Progenitor cell of endocrine pancreas (in vitro differentiated cells): ENCODE measurements around the gene ASB18. TPM values are rescaled to one million over a fixed set of nuclear protein-coding genes. Genes with fewer than 3 reads are reported as not detected.

Experiments used
- DNase-seq: peaks from one replicate; pipeline ENCODE4 v3.0.0; 2021; ENCODE audit warnings: low spot score; ENCODE audit not compliant: unreplicated experiment
- H3K27ac Mint-ChIP-seq: 2 replicates; pipeline ENCODE4 v1.8.0; 2021; ENCODE audit warnings: mild to moderate bottlenecking, moderate library complexity, mixed read lengths
- H3K27me3 Mint-ChIP-seq: 2 replicates; pipeline ENCODE4 v1.8.0; 2021; ENCODE audit warnings: mixed read lengths
- H3K36me3 Mint-ChIP-seq: 2 replicates; pipeline ENCODE4 v1.8.0; 2022; ENCODE audit warnings: mixed read lengths; ENCODE audit not compliant: insufficient read depth
- H3K4me1 Mint-ChIP-seq: 2 replicates; pipeline ENCODE4 v1.8.0; 2021; ENCODE audit warnings: low read depth, mixed read lengths
- H3K4me3 Mint-ChIP-seq: 2 replicates; pipeline ENCODE4 v1.8.0; 2021; ENCODE audit warnings: low read depth, mild to moderate bottlenecking, moderate library complexity, mixed read lengths
- H3K9me3 Mint-ChIP-seq: 2 replicates; pipeline ENCODE4 v1.8.0; 2021; ENCODE audit warnings: low read depth, mixed read lengths
- total RNA-seq: library from RNA; stranded (reverse); gene quantifications from 2 replicates; pipeline ENCODE4 v1.2.1, GENCODE V29; 2021
- TF ChIP-seq, protein P1 (sequence below): fragments of 200-600 bp; sonication (generic); IDR thresholded peaks from one replicate; pipeline ENCODE4 v1.5.0; 2021; ENCODE audit warnings: antibody characterized with exemption, mild to moderate bottlenecking; ENCODE audit not compliant: unreplicated experiment

The ASB18 gene
- total RNA-seq, 1 donor from 2014 or later: not detected

DNA sequence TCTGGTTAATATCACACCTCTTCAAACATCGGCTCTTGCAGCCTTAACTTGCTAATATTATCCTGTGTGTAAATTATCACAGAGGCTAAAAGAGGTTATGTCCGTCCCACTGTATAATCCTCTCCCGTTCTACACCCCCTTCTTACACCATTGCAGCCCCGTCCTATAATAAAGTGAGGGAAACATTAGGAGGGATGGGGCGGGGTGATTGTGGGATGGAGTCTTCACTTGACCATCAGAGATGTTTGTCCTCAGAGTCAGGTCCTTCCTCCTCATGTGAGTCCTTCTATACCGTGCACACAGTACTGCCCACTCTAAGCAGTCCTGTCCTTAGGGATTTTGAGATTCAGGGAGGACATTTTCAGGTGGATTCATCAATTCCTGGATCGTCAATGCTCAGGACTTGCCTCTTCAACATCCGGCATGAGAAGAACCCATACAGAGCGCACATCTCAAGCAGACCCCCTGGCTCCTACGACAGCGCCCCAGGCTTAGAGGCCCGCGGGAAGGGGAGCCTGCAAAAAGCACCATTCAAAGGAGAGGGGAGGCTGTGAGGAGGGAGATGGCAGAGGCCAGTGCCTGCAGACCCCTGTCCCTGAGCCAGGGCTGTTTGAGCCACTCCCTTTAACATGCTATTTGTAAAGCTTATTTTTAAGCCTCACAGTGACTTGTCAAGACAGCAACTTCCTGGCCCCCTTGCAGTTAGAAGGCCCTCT, 42.8 kb upstream of the ASB18 start:
- TF ChIP-seq, protein P1, sequence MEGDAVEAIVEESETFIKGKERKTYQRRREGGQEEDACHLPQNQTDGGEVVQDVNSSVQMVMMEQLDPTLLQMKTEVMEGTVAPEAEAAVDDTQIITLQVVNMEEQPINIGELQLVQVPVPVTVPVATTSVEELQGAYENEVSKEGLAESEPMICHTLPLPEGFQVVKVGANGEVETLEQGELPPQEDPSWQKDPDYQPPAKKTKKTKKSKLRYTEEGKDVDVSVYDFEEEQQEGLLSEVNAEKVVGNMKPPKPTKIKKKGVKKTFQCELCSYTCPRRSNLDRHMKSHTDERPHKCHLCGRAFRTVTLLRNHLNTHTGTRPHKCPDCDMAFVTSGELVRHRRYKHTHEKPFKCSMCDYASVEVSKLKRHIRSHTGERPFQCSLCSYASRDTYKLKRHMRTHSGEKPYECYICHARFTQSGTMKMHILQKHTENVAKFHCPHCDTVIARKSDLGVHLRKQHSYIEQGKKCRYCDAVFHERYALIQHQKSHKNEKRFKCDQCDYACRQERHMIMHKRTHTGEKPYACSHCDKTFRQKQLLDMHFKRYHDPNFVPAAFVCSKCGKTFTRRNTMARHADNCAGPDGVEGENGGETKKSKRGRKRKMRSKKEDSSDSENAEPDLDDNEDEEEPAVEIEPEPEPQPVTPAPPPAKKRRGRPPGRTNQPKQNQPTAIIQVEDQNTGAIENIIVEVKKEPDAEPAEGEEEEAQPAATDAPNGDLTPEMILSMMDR: no peak
- no peaks in the 10 kb centered on the region for H3K4me1 Mint-ChIP-seq
- H3K27me3 Mint-ChIP-seq: peaks cover 3% of the 10 kb centered on the region
- H3K9me3 Mint-ChIP-seq: no peaks in the 10 kb centered on the region
- no peak overlapping the region for H3K27ac Mint-ChIP-seq
- no peak overlapping the region for H3K4me3 Mint-ChIP-seq
- no peaks in the 10 kb centered on the region for H3K36me3 Mint-ChIP-seq
- DNase-seq: no peak

DNA sequence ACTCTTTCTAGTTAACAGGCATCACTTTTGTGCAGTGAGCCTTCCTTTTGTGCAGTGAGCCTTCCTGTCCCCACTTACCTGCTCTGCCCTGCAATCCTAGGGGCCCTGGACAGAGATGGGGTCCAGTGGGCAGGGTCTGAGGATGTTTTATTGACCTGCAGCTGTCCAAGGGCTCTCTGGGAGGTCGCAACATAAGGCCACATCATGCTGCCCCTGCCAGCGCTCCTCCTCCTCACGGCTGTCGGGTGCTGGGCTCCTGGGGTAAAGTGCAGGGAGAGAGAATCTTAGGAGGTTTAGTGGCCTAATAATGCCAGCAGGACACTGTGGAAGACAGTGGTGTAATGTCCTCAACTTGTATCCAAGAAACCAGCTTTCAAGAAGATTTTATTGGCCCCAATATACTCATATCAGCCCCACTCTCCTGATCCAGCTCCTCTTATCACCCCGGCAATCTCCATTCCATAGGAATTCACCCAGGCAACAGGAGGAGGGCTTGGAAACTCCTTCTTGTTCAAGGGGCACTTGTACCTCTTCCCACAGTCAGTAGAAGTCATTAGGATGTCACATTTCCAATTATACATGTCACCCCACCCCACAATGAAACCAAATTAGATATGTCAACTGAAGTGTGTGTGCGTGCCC, 41.9 kb upstream of the ASB18 start:
- H3K27me3 Mint-ChIP-seq: peaks cover 3% of the 10 kb centered on the region
- no peak for DNase-seq
- no peak overlapping the region for H3K4me3 Mint-ChIP-seq
- no peaks in the 10 kb centered on the region for H3K4me1 Mint-ChIP-seq
- H3K36me3 Mint-ChIP-seq: no peaks in the 10 kb centered on the region
- TF ChIP-seq, protein P1: no peak
- no peak overlapping the region for H3K27ac Mint-ChIP-seq
- H3K9me3 Mint-ChIP-seq: no peaks in the 10 kb centered on the region

DNA sequence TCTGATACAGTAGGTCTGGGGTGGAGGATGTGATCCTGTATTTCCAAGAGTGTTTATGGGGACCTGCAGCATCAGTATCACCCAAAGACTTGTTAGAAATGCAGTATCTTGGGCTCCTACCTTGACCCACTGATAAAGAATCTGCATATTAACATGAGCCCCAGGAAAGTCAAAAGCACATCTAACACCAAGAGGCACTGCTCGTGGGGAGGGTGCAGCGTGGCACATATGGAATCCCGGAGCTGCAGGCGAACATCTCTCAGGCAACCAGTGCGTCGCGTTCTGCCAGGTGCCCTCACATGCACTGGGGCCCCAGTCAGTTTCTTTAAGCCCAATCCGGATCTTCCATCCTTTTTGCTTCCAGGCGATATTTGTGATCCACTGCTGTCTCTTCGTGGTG, 41.3 kb upstream of the ASB18 start:
- DNase-seq: no peak
- H3K4me1 Mint-ChIP-seq: no peaks in the 10 kb centered on the region
- no peaks in the 10 kb centered on the region for H3K36me3 Mint-ChIP-seq
- H3K27me3 Mint-ChIP-seq: peaks cover 3% of the 10 kb centered on the region
- no peaks in the 10 kb centered on the region for H3K9me3 Mint-ChIP-seq
- no peak overlapping the region for H3K4me3 Mint-ChIP-seq
- TF ChIP-seq, protein P1: no peak
- no peak overlapping the region for H3K27ac Mint-ChIP-seq

DNA sequence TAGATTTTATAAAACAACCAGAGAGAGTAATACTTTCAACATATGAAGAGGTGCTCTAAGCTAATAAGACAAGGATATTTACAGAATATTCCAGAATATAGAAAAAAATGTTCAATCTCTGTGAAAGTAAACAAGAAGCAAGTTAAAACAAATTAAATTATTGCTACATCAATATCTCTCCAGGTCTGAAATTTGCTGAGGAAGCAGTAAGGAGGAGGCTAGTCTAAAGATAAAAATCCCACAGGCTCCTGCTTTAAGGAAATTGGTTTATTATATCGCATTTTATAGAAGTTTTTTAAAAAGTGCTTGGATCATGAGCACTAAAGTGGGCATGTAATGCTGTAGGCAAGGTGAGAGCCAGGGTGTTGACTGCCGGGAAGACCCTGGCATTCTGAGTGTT, 39.7 kb upstream of the ASB18 start:
- no peaks in the 10 kb centered on the region for H3K4me1 Mint-ChIP-seq
- no peak overlapping the region for H3K4me3 Mint-ChIP-seq
- H3K9me3 Mint-ChIP-seq: no peaks in the 10 kb centered on the region
- no peak for DNase-seq
- TF ChIP-seq, protein P1: no peak
- H3K27me3 Mint-ChIP-seq: peaks cover 3% of the 10 kb centered on the region
- no peaks in the 10 kb centered on the region for H3K36me3 Mint-ChIP-seq
- no peak overlapping the region for H3K27ac Mint-ChIP-seq

DNA sequence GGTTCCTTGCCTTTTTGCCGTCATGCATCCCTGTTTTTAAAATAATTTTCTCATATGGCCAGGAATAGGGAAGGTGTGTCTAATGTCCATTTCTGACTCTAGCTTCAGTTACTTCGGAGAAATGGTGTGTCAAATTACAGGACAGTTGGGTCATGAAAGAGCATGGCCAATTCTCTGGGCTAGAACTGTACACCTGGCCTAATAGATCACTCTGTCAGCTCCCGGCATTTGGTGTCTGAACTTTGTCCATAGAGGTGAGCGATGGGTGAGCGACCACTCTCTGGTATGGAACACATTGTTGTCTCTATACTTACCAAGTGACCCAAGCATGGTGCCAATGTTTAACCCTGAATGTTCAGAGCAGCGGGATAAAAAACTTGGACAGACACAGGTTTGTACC, 38.3 kb upstream of the ASB18 start:
- no peaks in the 10 kb centered on the region for H3K9me3 Mint-ChIP-seq
- H3K36me3 Mint-ChIP-seq: no peaks in the 10 kb centered on the region
- no peaks in the 10 kb centered on the region for H3K4me1 Mint-ChIP-seq
- DNase-seq: no peak
- H3K27ac Mint-ChIP-seq: no peak overlapping the region
- peaks cover 6% of the 10 kb centered on the region for H3K27me3 Mint-ChIP-seq
- no peak overlapping the region for H3K4me3 Mint-ChIP-seq
- TF ChIP-seq, protein P1: no peak
